NCI-H187 treated with DMSO at 0.1 percent for 48 hours (cell line): ENCODE data around the gene MRPS33.
"Not testable (repeated sequence)": the region's sequence is repeated elsewhere in the genome, so short reads cannot be mapped to it uniquely, and the experiment has no call there.

ENCODE experiments used
- DNase-seq: peaks from one replicate; lab custom pipeline; 2025; lab: John Stamatoyannopoulos, UW

MRPS33 gene

DNA sequence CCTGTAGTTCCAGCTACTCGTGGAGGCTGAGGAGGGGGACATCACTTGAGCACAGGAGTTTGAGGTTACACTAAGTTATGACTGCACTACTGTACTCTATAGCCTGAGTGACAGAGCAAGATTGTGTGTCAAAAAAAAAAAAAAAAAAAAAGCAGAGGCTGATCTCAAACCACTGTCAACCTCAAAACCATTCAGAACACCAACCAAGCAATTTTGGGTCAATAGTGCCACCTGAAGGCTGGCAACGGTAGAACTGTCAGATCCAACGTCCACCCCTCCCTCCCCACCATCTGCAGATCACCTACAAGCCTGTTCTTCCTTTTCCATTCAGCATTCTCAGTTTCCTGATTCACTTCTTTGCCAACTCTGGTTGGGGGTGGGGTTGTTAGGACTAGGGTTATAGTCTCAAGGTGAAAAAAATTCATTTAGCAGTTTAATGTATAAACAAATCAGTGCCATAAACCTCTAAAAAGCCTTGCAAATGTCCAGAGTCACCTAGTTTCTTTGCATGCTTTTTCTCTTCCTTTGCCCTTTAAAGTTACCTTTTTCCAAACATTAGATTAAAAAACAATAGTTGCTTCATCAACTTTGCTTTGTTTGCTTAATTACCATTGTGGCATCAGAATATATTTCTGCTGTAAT lies 2.6 kb downstream of the MRPS33 start:
- peak; percentile 32 for DNase-seq

DNA sequence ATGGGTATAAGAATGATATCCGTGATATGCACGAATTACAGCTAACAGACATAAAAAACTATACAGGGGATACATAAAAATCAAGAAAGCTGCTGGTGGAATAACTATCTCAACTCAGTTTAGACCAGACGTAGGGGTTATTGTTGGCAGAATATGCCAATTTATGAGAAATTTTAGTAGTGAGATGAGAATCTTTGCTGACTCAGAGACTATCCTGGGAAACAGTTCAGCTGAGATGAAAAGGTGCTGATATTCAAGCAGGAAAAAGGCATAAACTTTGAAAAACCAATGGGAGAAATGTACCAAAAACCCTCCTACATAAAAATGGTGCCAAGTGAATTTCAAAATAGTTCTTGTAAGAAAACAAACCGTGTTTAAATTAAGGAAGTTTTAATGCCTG lies 3.3 kb downstream of the MRPS33 start:
- no peak for DNase-seq

DNA sequence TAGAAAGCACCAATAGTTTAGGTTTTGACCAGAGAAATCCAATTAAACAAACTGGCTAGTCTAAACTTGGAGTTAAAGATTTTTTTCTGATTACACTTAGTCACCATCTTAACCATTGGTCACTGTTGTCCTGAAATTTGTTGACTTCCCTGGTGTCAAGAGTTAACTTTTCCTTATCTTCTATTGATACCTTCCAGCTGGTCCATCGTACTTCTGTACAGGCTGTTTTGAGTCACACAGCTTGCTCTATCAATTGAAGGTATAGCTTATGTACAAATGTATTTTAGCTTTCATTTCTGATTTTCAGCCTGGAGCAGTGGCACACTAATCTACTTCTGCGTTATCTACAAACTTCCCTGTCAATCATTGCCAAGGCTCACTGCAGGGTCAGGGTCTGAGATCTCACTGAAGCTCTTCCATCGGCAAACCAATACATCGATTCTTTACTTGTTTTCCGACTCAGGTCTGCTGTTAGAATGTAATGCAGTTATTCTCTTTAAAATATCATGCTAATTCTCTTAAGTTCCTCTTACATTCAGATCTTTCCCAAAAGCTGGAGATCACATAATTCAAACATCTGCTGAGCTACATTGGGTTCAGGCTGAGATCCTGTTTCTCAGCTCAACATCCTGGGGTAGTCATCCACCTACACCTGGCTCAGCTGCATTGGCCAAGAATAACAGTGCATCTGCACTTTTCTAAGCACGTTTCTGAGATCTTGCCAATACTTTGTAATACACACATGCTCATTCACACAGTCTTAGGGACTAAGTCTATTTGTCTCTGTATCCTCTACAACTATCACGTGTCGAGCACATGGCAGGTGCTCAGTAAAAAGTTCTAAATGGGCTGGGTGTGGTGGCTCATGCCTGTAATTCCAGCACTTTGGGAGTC lies 11.3 kb downstream of the MRPS33 start:
- no peak for DNase-seq

DNA sequence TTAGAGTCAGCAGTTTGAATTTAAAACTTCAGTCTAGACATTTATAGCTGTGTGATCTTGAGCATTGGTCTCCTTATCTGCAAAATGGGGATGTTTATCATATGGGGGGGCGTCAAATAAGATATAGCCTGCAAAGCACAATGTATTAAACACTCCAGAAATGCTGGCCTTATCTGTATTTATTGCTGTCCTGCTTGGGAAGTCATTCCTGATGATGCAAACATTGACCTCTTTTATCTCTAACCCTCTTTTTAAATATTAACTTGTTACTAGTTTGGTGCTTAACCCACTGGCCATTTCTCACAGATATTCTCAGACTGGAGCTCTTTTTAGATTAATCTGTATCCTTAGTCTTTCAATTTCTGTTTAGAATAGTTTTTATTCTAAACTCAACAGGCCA lies 13.2 kb downstream of the MRPS33 start:
- no peak for DNase-seq

DNA sequence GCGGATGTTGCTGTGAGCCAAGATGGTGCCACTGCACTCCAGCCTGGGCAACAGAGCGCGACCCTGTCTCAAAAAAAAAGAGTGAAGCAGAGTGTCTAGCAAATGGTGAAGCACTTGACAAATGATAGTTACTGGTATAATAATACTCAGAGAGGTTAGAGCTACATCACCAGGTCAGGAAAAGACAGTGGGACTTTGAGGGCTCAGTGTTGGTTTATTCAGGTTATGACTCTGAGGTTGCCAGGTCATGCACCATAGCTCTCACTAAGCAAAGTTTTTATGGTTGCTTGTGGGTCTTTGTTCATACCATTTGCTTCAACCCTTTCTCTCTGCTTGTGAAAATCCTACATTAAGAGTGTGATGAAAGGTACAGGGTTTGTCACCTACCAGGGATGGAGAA lies 13.6 kb downstream of the MRPS33 start:
- DNase-seq: no peak

DNA sequence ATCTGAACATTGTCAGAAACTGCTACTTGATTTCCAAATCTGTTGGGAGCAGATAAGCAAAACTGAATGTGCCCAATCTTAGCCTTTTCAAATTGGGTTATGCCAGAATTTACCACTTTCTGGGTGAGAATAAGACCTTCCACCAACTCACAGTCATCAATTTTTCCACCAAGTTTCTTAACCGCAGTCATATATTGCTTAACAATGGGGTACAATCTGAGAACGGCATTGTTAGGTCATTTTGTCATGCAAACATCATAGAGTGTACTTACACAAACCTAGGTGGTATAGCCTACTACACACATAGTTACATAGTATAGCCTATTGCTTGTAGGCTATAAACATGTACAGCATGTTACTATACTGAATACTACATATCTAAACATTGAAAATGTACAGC lies 16.0 kb downstream of the MRPS33 start:
- no peak for DNase-seq

DNA sequence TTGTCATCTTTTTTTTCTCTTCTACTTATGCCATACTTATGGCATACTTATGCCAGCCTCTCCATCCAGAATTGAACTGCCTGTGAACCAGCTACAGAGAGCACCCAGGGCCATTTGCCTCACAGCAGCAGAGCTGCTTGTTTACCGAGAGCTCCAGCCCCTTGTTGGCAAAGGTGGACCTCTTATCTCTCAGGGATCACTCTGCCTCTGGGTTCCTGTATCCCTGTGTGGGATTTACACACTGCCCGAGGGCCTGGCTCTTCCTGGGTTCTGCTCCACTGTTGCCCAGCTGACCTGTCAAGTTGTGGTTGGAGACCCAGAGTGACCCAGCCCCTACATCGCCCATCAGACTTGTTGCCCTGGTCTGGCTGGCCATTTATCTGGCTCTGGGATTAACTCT lies 22.3 kb downstream of the MRPS33 start:
- DNase-seq: no peak

DNA sequence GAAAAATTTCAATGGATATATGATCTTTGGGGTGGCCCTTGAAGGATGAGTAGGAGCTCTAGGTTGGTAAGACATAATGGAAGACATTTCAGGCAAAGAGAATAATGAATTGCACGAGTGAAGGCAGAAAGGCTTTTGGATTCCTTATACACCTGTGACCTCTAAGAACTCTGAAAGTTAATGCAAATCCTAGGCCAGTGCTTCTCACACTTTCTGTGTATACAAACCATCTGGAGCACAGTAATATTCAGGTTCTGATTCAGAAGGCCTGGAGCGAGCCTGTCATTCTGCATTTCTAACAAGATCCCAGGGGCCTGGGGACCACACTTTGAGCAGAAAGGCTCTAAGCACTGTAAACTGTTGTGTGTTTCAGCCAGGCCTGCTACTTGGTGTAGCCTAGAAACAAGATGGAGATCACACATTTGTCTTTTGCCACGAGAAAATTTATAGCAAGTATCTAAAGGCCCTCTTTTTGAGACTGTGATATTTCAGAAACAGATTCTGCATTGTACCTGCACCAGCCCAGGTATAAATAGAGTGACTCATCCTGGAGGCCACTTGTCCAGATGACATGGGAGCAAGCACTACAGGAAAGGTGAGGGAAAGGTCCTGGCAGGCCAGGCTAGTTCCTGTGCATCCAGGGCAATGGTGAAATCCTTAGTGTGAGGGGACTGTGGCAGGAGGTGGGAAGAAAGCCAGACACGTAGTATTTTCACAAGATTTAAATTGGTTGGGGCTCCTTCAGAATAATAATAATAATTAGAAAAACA lies 24.4 kb downstream of the MRPS33 start:
- DNase-seq: no peak

DNA sequence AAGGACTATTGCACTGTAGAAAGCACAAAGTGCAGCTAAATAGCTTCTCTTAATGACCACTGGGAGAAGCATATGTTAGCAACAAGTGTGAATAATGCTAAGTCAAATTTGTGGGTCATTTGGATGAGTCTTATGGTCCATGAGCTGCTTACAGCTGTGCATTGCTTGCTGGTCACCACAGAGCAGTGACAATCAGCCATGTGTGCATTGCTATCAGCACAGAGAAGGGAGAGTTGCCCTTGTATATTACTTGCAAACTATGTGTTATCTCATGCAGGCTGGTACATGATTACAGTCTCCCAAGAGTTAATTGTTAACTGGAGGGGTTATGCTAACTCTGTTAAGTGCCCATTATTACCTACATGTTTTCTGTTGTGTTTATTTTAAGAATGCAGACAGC lies 25.7 kb downstream of the MRPS33 start:
- DNase-seq: no peak

DNA sequence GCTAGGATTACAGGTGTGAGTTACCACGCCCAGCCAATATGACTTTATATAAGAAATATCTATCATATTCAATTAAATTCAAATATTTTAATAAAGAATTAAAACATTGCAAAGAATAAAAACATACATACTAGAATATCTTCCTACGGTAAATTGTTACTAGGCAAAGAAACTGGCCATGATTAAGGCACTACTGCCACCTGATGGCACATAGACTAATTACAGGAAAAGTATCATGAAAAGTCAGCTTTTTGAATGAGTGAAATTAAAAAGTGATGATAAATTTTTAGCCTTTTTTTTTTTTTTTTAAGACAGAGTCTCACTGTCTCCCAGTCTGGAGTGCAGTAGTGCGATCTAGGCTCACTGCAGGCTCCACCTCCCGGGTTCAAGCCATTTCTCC lies 30.9 kb downstream of the MRPS33 start:
- no peak for DNase-seq

DNA sequence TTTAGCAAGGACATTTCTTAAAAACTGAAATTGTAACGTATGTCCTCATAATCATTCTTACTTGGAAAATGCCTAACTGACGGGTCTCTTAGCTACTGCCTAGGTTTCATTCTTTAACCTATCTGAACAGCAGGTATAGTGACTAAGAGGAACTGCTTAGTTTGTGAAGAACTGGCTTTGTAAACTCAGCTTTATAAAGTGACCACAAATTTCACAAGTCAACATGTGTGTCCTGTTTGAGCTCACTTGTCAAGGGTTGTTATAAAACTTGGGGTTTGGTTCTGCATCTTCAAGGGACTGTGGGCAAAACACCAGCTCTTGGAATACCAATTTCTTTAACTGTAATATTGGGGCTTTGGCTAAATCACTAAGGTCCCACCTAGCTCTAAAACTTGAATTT lies 32.2 kb downstream of the MRPS33 start:
- no peak for DNase-seq

DNA sequence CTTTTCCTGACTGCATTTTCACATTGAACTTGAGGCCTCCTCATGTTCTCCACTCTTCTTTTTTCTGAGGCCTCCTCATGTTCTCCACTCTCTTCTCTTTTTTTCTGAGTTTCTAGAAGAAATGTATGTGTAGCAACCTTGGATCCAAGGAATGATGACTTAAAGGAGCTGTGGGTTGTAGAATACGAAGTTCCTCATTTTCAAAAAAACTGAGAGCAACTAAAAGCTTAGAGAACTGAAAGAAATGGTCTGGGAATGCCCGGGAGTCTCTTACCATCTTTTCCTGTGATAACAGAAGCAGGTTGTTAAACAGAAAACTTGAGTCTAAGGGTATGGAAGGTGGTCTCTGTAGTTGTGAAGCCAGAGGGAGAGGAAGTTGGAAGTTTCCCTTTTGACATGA lies 32.8 kb downstream of the MRPS33 start:
- DNase-seq: no peak

DNA sequence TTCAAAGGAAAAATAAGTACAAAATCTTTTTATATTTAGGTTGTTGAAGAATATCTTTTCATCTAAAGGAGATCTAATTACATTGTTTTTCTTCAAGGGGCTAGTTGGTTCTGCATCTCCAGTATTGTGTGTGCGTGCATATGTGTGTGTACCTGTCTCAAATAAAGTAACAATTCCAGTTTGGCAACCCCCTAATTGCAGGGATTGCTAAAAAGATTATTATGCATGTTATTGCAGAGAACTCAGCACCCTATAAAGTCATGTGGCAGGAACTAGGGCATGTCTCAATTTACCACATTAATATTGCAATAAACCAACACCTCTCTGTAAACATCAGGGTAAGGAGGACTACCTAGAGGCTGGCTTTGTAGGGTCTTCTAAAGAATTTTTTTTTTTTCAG lies 37.0 kb downstream of the MRPS33 start:
- DNase-seq: no peak

DNA sequence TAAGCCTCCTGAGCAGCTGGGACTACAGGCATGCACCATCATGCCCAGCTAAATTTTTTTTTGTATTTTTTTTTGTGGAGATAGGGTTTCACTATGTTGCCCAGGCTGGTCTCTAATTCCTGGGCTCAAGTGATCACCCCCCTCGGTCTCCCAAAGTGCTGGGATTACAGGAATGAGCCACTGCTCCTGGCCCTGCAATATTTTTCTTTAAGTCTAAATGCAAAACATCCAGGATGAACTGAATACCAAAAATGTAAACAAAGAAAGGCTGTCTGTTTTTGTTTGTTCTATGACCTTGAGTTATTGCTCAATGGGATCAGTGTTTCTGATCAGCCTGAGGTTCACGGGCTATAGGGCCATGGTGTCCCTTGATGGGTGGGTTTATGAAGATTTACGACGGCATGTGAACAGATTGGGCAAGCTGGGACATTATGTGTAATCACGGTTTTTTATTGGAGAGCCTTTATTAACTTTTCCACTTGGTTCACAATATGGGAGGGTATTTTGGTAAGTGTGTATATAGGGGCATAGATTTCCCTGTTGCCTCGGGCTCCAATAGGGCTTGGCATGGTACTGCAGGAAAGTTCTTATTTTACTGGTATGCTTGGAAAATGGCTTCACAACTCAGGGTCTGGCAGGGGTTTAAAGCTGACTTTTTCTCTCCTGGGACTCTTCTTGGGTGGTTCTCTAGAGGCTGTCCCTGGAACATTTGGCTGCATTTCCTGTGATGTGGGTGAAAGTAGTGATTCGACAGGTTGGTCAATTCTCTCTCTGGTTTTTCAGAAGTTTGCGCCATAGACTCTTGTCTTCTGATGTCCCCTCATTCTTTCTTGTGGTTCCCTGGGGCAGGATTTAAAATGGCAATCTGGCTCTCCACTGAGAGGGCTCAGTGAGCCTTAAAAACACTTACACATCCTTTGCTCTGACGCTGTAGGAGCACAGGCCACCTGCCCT lies 41.6 kb downstream of the MRPS33 start:
- DNase-seq: no peak

DNA sequence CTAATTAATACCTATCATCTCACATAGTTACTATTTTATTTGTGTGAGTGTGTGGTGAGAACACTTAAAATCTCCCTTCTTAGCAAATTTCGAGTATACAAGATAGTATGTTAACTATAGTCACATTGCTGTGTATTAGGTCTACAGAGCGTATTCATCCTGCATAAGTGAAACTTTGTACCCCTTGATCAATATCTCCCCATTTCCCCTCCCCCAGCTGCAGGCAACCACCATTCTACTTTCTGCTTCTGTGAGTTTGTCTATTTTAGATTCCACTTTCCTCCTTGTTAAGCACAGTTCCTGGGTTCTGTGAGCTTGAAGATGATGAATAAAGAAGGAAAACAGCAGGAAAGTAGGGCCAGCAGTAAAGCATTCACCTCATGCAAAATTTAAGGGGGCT lies 42.4 kb downstream of the MRPS33 start:
- DNase-seq: no peak

DNA sequence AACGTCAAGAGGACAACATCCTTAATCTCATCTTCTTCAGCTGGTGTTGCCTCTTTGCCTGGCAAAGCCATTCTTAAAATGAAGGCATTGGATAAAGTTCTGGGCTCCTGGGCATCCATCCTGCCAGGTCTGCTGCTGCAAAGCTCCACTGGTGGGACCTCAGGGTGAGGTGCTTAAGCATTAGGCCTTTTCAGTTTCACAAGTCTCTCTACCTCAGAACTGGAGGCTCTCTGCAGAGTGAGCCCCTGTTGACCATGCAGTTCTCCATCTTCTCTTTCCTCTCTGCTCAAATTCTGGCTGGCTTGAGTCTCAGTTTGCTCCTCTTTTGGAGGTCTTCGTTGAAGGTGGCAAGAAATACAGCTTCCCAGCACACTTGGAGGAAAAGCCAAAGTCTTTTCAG lies 47.3 kb downstream of the MRPS33 start:
- DNase-seq: no peak

DNA sequence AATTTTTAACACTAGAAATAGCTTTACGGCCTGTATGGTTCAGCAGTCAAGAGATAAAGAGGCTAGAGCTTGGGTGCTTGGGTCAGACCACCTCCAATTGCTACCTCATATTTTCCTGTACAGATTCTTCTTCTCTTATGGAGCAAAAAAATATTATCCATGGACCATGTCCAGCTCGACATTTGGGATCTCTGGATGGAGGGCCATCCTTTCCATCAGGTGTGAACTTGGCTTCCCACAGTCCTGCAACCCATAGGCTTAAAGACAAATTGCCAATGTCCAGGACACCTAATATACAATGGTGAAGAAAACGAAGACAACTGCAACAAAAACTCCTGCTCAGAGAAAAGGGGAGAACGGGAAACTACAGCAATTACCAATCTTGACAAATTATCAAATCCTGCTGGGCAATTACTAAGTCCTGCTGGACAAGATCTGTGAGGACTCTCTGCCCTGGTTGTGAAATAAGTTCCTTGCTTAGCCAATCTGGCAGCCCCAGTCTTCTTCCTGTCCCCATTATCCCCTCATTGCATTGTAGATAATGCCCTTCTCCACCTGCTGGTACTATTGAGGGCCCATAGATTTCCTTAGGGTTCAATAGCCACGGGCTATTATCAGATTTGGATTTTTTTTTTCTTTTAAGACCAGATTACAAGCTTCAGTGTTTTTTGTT lies 48.1 kb downstream of the MRPS33 start:
- no peak for DNase-seq

DNA sequence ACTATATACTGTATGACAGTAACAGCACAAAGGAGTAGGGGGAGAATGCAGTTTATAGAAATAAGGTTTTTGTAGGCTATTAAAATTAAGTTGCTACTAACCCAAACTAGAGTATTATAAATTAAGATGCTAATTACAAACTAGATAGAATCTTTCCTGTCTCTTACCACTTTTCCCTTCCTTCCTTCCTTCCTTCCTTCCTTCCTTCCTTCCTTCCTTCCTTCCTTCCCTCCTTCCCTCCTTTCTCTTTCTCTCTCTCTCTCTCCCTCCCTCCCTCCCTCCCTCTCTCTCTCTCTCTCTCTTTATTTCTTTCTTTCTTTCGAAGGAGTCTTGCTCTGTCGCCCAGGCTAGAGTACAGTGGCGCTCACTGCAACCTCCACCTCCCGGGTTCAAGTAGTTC lies 53.6 kb downstream of the MRPS33 start:
- DNase-seq: no peak

DNA sequence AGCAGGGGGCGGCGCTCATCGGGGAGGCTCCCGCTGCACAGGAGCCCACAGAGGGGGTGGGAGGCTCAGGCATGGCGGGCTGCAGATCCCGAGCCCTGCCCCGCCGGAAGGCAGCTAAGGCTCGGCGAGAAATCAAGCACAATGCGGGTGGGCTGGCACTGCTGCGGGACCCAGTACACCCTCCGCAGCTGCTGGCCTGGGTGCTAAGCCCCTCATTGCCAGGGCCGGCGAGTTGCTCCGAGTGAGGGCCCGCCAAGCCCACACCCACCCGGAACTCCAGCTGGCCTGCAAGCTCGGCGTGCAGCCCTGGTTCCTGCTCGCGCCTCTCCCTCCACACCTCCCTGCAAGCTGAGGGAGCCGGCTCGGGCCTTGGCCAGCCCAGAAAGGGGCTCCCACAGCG lies 57.8 kb downstream of the MRPS33 start:
- not testable (repeated sequence) for DNase-seq
